PFSK-1 (cell line): ENCODE data around the gene RNF115.

Experiments
- FOXP2 ChIP-seq: optimal IDR thresholded peaks from 2 replicates; pipeline ENCODE3; 2011; ENCODE audit warnings: borderline replicate concordance, control low read depth, inconsistent platforms; ENCODE audit not compliant: insufficient read depth; ENCODE audit errors: extremely low read length, extremely low read depth
- POLR2AphosphoS5 ChIP-seq: IDR thresholded peaks from 2 replicates; pipeline ENCODE4 v1.6.1; 2012; ENCODE audit warnings: low read depth, mild to moderate bottlenecking, control low read depth, low read length, moderate library complexity
- REST ChIP-seq, 2 experiments: IDR thresholded peaks; 2 replicates each; pipeline versions ENCODE4 v1.6.1 to v1.8.0; 2011 to 2012; ENCODE audit warnings: low read depth in 2 of 2, low read length in 2 of 2, control low read depth in 1 of 2, inconsistent platforms in 1 of 2, mild to moderate bottlenecking in 1 of 2, moderate library complexity in 1 of 2; ENCODE audit not compliant: insufficient read depth in 1 of 2
- SIN3A ChIP-seq: IDR thresholded peaks from 2 replicates; pipeline ENCODE4 v1.6.1; 2012; ENCODE audit warnings: mild to moderate bottlenecking, low read length, moderate library complexity, borderline replicate concordance; ENCODE audit not compliant: insufficient read depth
- TAF1 ChIP-seq: IDR thresholded peaks from 2 replicates; pipeline ENCODE4 v1.6.1; 2012; ENCODE audit warnings: low read length, control low read depth, borderline replicate concordance; ENCODE audit not compliant: insufficient read depth

The RNF115 gene

GRCh38 chr1:145826030-145826429, 2.1 kb upstream of the RNF115 start:
- no peak for TF ChIP-seq REST (IDR thresholded peaks at IDR 0.05; ENCODE audit: insufficient read depth in 1 of 2, low read depth in 2 of 2, low read length in 2 of 2)
- no peak for TF ChIP-seq TAF1
- TF ChIP-seq FOXP2: no peak
- TF ChIP-seq POLR2AphosphoS5: no peak
- TF ChIP-seq SIN3A: no peak

- TF ChIP-seq SIN3A: no peak
- no peak for TF ChIP-seq FOXP2
- TF ChIP-seq REST (IDR thresholded peaks at IDR 0.05; ENCODE audit: insufficient read depth in 1 of 2, low read depth in 2 of 2, low read length in 2 of 2): no peak
- no peak for TF ChIP-seq TAF1
- no peak for TF ChIP-seq POLR2AphosphoS5
Measured at GRCh38 chr1:145824499-145824842, 576 bp upstream of the RNF115 start.

- TF ChIP-seq TAF1 (no peak), SIN3A (no peak), FOXP2 (no peak), REST (IDR thresholded peaks at IDR 0.05; ENCODE audit: insufficient read depth in 1 of 2, low read depth in 2 of 2, low read length in 2 of 2) (no peak), POLR2AphosphoS5 (no peak)
Measured at GRCh38 chr1:145806844-145807243, 17.1 kb downstream of the RNF115 start.

- TF ChIP-seq TAF1: no peak
- TF ChIP-seq FOXP2: no peak
- no peak for TF ChIP-seq SIN3A
- no peak for TF ChIP-seq REST (IDR thresholded peaks at IDR 0.05; ENCODE audit: insufficient read depth in 1 of 2, low read depth in 2 of 2, low read length in 2 of 2)
- no peak for TF ChIP-seq POLR2AphosphoS5
Measured at GRCh38 chr1:145806408-145806807, 17.5 kb downstream of the RNF115 start.

- TF ChIP-seq REST (IDR thresholded peaks at IDR 0.05; ENCODE audit: insufficient read depth in 1 of 2, low read depth in 2 of 2, low read length in 2 of 2): no peak
- no peak for TF ChIP-seq POLR2AphosphoS5
- TF ChIP-seq FOXP2: no peak
- TF ChIP-seq TAF1: no peak
- TF ChIP-seq SIN3A: no peak
Measured at GRCh38 chr1:145805057-145805456, 18.8 kb downstream of the RNF115 start.
